GM18507 (cell line): ENCODE results near the gene PHF2.

Experiments
- DNase-seq: peaks from one replicate; pipeline ENCODE4 v3.0.0; 2011; ENCODE audit warnings: low read depth; ENCODE audit not compliant: insufficient read length; ENCODE audit errors: extremely low spot score
- FAIRE-seq: peaks from 2 replicates; lab custom pipeline; 2011; peaks lifted over from hg19 to GRCh38; lab: Jason Lieb, UNC

The PHF2 gene

DNA sequence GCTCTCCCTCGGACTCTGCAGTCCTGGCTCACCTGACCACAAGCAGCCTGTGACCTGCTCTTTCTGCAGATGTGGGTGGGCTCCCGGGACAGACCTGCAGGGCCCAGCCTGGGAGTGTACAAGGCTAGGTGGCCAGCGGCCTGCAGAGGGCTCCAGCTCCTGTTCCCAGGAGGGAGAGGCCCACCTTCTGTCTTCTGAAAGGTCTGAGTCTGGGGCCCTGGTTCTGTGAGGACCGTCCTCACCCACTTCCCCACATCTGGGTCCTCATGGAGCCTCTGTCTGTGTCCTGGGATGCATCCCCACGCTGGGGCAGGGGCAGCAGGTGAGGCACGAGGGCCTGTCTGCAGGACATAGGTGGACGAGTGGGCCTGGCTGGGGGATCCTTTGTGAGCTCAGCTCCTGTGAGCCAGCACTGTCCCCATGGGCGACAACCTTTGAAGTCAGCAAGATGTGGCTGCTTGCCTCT lies 43.7 kb downstream of the PHF2 start:
- FAIRE-seq, result no peak
- no peak for DNase-seq

GRCh38 chr9:93620881-93621820 lies 44.8 kb downstream of the PHF2 start:
- DNase-seq, result no peak

DNA sequence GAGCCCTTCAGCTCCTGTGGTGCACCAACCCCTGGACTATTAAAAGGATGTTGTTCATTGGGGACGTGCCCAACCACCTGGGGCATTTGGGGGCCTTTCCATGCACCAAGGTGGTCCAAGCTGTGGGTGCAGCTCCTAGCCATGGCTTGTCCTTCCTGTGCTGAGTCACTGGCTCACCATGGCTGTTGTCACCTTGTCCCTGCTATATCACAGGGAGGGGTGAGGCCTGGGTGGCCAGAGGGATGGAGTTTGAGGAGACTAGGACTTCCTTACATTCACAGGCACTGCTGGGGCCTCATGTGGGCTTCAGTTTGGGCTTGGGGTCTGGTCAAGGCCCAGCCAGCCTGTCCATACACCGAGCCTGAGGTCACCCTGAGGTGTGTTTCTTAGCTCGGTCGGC lies 45.5 kb downstream of the PHF2 start:
- DNase-seq (no peak), FAIRE-seq (no peak)

More at GRCh38 chr9:93620881-93621820, 44.8 kb downstream of the PHF2 start:
- FAIRE-seq, result no peak

DNA sequence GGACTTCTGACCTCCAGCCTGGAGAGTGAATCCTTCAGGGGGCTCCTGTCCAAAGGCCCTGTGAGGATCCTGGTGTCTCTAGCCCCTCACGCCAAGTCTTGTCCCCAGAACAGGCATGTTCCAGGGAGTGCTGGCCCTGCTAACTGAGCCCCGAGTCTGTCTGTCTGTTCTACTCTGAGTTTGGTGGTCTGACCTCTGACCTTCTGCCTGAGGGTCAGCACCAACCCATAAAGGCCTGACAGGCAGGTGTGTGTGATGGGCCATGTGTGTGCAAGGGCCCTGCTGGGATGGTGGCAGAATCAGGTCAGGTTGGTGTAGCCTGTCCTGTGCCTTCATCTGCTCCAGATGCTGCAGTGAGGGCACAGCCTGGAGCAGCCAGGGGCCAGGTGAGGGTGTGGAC lies 46.3 kb downstream of the PHF2 start:
- DNase-seq (no peak), FAIRE-seq (no peak)

GRCh38 chr9:93623753-93624152 lies 47.4 kb downstream of the PHF2 start:
- no peak for FAIRE-seq
- DNase-seq, result no peak

- FAIRE-seq (no peak), DNase-seq (no peak)
Observed at GRCh38 chr9:93624431-93624834, 48.0 kb downstream of the PHF2 start.

DNA sequence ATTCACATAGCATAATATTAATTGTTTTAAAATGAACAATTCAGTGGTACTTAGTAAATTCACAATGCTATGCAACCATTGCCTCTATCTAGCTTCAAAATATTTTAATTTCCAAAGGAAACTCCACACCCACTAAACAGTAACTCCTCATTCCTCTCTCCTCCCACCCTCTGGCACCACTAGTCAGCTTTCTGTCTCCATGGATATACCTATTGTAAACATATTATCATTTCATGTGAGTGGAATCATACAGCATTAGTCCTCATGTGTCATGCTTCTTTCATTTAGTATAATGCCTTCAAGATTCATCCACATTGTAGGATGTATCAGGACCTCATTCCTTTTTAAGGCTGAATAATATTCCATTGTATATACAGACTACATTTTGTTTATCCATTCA lies 48.6 kb downstream of the PHF2 start:
- no peak for DNase-seq
- no peak for FAIRE-seq

GRCh38 chr9:93629920-93630319 lies 53.5 kb downstream of the PHF2 start:
- DNase-seq, result no peak
- FAIRE-seq, result no peak

DNA sequence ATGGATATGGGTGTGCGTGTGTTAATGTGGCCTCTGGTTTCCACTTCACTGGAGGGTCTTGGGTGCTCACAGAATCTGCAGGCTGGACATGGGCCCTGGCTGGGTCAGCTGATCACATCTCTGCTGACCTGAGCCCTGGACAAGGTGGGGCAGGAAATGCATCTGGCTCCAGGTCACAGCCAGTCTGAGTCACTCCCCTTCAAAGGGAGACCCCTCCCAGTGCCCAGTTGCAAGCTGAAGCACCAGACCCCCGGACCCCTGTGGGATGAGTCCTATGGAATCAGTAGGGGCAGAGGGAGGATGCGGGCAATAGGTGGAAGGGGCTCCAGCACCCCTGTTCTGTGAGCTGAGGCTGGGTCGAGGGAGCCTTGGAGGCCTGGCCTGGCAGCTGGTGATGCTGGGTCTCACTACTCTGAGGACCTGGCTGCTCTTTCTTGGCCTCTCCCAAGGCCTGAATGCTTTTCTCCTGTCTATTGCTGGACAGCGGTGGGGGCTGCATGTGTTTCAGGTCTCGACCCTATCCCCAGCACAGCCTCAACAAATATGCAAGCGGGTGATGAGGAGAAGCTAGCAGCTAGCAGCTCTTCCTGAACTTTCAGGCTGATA lies 54.5 kb downstream of the PHF2 start:
- DNase-seq (no peak), FAIRE-seq (no peak)

GRCh38 chr9:93633492-93634221 lies 57.3 kb downstream of the PHF2 start:
- DNase-seq (no peak), FAIRE-seq (no peak)

- DNase-seq (no peak), FAIRE-seq (no peak)
Observed at GRCh38 chr9:93634311-93635185, 58.2 kb downstream of the PHF2 start.

- FAIRE-seq (no peak), DNase-seq (no peak)
Observed at GRCh38 chr9:93635186-93636107, 59.1 kb downstream of the PHF2 start.

GRCh38 chr9:93636172-93636661 lies 59.8 kb downstream of the PHF2 start:
- DNase-seq (no peak), FAIRE-seq (no peak)

- DNase-seq (no peak), FAIRE-seq (no peak)
Observed at GRCh38 chr9:93636667-93637066, 60.3 kb downstream of the PHF2 start.

DNA sequence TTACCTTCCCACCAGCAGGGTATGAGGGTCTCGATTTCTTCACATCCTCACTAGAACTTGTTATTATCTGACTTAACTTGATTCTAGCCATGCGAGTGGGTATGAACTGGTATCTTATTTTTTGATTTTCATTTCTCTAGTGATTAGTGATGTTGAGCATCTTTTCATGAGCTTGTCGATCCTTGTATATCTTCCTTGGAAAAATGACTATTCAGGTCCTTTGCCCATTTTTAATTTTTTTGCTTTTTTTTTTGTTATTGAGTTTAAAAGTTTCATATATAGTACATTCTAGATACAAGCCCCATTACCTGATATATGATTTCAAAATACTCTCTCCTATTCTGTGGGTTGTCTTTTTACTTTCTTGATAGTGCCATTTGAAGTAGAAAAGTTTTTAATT lies 61.5 kb downstream of the PHF2 start:
- no peak for DNase-seq
- FAIRE-seq, result no peak

- DNase-seq (no peak), FAIRE-seq (no peak)
Observed at GRCh38 chr9:93640027-93640426, 63.6 kb downstream of the PHF2 start.

GRCh38 chr9:93642961-93643360 lies 66.6 kb downstream of the PHF2 start:
- FAIRE-seq (no peak), DNase-seq (no peak)

GRCh38 chr9:93644397-93645088 lies 68.2 kb downstream of the PHF2 start:
- DNase-seq, result no peak
- FAIRE-seq, result no peak
